ENCODE measurements around the gene ZNF681.
A peak's percentile ranks its signal among the peaks of the same experiment; 100 is the strongest.
"Not testable (repeated sequence)": the region's sequence is repeated elsewhere in the genome, so short reads cannot be mapped to it uniquely, and the experiment has no call there.

Gene ZNF681

DNA sequence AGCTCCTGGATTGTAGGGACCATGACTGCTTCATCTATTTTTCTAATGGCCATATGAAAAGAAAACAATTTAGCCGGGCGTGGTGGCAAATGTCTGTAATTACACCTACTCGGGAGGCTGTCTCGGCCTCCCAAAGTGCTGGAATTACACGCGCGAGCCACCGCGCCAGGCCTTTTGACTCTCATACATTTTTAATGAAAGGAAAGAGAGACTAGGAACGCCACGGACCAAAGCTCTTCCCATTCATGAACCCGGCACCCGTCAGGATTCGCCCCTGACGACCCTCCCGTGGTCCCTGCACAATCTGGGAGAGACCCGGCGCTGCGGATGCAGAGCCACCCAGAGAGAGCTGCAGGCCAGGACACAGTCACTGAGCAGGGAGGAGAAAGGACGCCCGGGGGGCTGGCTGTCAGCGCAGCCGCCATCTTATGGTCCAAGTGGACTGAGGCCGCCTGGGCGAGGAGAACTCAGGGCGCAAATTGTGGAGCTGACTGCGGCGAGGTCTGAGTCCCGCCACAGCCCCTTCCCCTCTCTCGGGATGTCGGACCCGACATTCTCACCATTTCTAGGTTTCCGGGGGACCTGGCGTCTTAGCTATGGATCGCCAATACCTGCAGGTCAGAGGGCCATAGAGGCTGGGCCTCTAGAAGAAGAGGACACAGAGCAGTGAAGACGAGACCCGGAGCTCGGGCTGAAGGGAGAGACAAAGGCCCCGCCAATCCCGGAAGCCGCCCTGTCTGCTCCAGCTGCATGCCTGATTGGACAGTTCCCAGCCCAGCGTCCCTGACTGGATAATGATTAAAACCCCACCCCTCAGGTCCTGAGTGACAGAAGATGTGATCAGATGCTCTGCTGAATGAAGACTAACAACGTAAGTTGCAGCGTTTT lies at the start of gene ZNF681:
Gene ZNF681, minus strand, starts transcription at position 705 of the 888 bp plus-strand sequence. Its CDS starts 142 bp downstream, at position 563.
- peak; percentile 77 to 80 for DNase-seq (ENCODE audit: low read depth in 2 of 2)

DNA sequence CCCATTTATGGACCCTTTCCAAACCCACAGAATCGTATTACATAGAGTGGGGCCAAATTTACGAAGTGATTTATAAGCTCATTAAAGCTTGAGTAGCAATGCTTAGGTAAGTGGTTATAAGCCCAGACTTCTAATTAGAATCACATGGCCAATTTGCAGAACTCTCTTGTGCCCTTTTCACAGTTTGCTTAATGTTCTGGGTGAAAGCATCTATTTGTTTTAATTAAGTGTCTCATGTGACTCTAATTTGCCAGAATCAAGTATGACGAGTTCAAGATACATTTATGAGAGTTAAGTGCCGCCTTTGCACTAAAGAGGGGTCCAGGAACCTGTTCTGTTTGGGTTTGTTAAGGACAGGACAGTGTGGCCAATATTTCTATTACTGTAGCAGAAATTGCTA lies 46.0 kb upstream of the ZNF681 start:
- DNase-seq (ENCODE audit: low read depth in 2 of 2), result no peak

DNA sequence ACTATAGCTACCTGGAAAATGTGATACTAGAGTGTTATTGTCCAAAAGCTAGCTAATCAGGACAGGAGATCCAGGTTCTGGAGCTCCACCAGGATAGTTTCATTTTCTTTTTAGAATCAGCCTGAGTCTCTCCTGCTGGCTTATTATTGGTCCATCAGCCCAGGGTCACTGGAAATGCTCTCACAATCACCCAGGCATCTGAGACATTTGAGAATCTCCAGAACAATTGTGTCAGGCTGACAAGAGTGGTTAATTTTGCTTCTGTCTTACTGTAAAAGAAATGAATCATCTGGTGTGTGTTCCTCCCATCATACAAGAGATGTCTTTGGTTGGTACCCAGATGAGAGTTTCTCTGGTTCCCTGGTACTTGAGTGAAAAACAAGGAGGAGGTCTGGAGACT lies 43.6 kb upstream of the ZNF681 start:
- no peak for DNase-seq (ENCODE audit: low read depth in 2 of 2)

DNA sequence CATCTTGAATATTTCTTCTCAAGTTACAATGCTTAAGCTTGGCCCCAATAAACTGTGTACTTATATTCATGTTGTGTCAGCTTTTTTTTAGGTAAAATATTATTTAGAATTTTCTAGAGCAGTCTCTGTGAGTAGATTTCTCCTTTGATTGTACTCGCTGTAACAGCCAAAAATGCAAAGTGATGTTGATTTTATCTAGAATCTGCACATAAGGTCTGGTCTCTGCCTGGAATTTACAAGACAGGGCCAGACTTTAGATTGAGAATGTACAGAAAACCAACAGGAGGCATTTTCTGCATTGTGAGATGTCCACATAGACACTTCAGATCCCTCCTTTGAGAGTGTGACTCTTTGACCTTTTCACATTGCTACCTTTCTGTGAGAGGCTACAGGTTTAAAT lies 43.1 kb upstream of the ZNF681 start:
- no peak for DNase-seq (ENCODE audit: low read depth in 2 of 2)

DNA sequence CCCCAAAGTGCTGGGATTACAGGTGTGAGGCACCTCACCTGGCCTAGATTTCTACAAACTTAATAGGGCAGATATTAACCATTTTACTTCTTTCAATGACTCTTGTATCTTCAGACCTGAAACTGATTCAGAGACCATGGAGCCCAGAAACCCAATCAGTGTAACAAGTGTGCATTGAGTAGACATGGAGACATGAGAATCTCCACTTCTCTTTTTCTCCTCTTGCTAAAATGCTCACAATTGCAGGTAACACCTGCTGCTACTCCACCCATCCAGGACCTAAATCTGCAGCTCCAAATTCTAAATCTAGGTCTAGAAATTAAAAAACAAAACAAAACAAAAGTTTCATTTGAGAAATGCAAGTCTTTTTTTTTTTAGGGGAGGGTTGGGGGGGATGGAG lies 42.2 kb upstream of the ZNF681 start:
- no peak for DNase-seq (ENCODE audit: low read depth in 2 of 2)

DNA sequence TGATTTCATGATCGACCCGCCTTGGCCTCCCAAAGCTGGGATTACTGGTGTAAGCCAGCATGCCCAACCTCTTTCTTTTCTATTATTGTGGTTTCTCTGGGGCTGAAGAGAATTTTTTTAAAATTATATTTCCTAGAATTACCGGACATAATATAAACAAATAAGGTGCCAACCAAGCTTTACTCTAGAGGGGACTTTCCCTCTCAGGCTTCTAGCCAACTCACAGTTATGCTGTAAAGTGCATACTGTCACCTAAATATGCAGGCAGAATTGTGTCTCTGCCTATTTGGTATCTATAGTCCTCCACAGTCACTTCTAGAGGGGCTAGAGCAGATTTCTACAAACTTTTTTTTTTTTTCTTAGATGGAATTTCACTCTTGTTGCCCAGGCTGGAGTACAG lies 41.6 kb upstream of the ZNF681 start:
- no peak for DNase-seq (ENCODE audit: low read depth in 2 of 2)

DNA sequence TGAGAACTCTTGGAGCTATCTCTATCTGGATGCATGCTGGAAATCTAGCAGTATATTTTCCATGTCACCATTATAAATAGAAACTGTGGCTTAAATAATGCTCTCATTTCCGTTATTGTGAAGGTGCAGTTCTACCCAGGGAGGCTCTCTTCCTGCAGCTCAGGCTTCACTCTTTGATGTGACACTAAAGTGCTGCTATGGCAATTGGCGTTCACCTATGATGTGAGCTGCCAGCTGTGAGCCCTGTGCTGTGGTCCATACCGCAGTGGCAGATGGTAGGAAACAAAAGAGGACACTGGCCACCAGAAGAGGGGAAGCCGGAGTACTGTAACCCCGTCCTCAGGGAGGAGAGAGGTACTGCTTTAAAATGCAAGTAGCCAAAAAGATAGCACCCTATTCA lies 40.6 kb upstream of the ZNF681 start:
- peak in 1 of 2 donors; percentile 4 for DNase-seq (ENCODE audit: low read depth in 2 of 2)

DNA sequence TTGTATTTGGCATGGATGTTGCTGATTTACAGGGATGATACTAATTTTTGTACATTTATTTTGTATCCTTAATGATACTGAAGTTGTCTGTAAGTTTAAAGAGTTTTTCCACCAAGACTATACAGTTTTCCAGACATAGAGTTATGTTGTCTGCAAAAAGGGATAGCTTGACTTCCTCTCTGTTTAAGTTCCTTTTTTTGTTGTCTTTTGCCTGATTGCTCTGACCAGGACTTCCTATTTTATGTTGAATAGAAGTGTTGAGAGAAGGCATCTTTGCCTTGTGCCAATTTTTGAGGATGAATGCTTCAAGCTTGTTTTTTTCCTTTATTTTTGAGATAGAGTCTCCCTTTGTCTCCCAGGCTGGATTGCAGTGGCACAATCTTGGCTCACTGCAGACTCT lies 36.8 kb upstream of the ZNF681 start:
- no peak for DNase-seq (ENCODE audit: low read depth in 2 of 2)

DNA sequence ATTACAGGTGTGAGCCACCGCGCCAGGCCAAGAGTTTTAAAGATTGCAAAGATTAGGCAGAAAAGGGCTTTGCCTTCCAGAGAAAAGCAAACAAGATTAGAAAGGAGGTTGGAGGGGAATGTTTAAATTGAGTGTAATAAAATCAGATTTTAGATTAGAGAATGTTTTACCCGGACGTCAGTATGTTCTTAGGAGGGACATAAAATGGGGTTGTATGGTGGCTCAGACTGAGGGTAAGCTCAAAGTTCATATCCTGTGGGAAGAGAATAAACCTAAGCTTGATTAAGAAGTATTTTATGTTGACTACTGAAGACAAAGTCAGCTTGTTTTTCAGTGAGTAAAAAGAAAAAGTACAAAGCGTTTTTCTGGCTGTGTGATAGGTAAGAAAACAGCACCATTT lies 34.1 kb upstream of the ZNF681 start:
- DNase-seq (ENCODE audit: low read depth in 2 of 2), result no peak

DNA sequence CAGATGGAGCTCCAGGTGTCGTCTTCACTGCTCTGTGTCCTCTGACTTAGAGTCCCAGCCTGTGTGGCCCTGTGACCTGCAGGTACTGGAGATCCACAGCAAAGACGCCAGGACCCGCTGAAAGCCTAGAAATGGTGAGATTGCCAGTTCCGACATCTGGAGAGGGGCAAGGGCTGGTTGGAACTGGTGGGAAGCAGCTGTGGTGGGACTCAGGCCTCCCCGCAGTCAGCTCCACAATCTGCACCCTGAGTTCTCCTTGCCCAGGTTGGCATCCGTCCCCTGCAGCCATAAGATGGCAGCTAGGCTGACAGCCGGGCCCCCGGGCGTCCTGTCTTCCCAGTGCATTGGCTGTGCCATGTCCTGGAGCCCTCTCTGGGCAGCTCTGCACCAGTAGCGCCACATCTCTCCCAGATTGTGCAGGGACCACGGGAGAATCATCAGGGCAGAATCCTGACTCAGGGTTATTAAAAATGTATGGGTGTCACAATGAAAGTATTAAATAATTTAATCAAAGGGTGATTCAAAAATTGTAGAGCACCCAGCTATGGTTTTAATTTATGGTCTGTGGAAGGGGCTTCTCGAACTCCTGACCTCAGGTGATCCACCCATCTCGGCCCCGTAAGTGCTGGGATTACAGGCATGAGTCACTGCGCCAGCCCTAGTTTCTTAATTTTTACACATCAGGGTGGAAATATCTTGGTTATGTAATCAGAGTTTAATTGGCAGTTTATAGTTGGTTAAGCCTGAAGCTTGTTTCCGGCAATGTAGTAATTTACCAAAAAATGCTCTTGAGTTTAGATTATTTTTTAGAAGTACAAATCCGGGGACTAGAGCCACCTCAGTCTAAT lies 32.2 kb upstream of the ZNF681 start:
- no peak for DNase-seq (ENCODE audit: low read depth in 2 of 2)

DNA sequence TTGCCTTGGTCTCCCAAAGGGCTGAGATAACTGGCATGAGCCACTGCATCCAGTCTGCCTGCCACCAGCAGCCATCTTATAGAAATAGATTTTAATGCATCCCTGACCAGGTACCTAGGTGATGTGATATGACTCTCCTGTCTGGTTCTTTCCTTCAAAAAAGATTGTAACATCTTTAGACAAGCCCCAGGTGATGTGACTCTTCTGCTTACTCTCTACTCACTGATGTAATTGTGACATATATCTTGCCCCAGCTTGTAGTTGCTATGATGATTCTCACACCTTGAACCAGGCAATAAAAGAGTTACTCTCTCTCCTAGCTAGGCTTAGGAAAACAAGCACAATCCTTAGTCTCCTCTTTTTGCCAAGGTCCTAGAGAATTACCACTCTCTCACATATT lies 30.6 kb upstream of the ZNF681 start:
- DNase-seq (ENCODE audit: low read depth in 2 of 2), result no peak

DNA sequence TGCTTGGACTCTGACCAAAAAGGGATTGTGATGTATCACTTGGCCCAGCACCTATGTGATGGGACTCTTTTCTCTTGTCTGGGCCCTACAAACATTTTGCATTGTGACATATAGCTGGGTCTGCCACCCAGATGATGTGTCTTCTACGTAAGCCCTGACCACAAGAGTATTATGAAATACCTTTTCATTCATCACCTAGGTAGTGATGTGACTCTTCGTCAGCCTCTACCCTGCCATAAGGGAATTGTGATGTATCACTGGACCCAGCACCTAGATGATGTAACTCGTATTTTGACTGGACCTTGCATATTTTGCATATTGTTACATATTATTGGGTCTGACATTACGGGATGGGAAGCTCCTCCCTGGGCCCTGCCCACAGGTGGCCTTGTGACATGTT lies 29.7 kb upstream of the ZNF681 start:
- DNase-seq (ENCODE audit: low read depth in 2 of 2), result no peak

DNA sequence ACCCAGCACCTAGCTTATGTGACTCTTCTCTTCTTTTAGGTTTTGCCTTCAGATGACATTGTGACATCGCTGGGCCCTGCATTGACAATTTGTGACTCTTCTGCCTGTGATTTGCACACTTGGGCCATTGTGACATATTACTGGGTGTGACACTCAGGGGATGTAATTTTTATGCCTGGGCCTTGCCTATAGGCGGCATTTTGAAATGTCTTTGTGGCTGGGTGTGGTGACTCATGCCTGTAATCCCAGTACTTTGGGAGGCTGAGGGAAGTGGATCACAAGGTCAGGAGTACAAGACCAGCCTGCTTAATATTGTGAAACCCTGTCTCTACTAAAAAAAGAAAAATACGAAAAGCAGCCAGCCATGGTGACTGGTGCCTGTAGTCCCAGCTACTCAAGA lies 28.4 kb upstream of the ZNF681 start:
- no peak for DNase-seq (ENCODE audit: low read depth in 2 of 2)

DNA sequence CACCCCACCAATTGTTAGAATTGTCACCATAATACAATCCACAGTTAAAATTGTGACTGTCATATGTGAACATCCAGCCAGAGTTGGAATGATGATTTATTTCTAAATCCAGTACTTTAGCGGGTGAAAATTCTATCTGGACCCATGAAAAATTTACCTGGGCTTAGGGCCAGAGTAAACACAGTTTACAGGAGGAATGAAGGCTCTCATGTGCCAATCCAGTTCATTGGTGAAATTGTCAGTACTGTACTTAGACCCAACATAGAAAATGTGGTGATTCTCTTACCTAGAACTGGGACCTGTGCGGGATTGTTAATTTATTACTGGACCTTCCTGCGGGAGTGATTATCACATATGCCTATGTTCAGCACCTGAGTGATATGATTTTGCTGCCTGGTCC lies 27.3 kb upstream of the ZNF681 start:
- DNase-seq (ENCODE audit: low read depth in 2 of 2), result no peak

DNA sequence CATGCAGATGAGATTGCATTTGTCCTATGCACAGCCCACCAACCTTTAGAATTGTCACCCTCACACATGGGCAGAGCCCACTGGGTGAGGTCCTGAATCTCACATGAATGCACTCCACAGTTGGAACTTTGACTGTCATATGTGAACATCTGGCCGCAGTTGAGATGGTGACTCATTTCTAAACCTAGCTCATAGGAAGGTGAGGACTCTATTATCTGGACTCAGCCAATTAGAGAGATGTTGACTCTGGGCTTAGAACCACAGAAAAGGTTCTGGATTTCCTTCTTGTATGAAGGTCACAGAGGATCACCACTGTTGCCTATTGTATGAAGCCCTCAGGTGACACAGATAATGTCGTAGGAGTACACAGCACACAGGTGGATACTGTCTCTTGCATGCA lies 25.6 kb upstream of the ZNF681 start:
- DNase-seq (ENCODE audit: low read depth in 2 of 2), result no peak

DNA sequence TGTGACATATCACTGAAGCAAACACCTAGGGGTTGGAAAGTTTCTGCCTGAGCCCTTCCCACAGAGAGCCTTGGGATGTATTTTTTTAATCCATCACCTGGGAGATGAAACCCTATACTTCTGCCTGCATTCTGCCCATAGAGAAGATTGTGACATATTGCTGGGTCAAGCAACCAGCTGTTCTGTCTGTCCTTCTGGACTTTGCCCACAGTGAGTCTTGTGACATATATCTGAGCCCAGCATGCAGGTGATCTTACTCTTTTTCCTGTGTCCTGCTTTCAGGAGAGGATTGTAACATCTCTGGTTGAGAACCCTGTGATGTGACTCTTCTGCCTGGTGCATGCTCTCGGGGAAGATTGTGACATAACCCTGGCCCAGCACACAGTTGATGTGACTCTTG lies 24.9 kb upstream of the ZNF681 start:
- no peak for DNase-seq (ENCODE audit: low read depth in 2 of 2)

DNA sequence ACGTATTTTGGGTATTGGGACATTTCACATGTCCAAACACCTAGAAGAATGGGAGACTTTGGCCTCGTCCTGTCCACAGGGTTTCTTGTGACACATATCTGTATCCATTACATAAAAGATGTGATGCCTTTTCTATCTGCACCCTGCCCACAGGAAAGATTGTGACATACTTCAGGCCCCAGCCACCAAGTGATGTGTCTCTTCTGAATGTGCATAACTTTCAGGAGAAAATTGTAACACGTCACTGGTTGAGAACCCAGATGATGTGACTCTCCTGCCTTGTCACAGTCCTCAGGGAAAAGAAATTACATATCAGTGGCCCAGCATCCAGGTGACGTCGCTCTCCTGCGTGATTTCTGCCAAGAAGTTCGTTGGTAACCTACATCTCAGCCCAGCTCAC lies 21.0 kb upstream of the ZNF681 start:
- DNase-seq (ENCODE audit: low read depth in 2 of 2), result no peak

DNA sequence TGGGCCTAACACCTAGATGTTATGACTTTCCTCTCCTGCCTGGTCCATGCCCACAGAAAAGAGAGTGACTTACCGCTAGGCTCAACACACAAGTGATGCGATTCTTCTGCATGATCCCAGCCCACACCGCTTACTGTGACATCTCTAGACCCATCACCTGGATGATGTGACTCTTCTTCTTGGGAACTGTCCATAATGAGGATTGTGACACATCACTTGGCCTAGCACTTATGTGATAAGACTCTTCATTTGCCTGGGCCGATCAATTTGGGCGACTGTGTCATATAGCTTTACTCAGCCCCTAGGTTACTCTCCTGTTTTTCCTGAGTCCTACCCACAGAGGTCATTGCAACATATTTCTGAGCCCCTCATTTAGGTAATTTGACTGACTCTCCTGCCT lies 19.9 kb upstream of the ZNF681 start:
- no peak for DNase-seq (ENCODE audit: low read depth in 2 of 2)

DNA sequence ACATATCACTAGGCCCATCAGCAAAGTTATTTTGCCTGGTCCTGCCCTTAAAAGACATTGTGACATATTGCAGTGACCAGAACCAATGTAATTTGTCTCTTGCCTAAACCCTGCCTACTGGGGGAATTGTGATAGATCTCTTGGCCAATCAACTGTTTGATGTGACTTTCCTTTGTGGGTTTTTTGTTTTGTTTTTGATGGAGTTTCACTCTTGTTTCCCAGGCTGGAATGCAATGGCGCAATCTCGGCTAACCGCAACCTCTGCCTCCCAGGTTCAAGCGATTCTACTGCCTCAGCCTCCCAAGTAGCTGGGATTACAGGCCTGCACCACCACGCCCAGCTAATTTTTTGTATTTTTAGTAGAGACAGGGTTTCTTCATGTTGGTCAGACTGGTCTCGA lies 19.3 kb upstream of the ZNF681 start:
- not testable (repeated sequence) for DNase-seq (ENCODE audit: low read depth in 2 of 2)

DNA sequence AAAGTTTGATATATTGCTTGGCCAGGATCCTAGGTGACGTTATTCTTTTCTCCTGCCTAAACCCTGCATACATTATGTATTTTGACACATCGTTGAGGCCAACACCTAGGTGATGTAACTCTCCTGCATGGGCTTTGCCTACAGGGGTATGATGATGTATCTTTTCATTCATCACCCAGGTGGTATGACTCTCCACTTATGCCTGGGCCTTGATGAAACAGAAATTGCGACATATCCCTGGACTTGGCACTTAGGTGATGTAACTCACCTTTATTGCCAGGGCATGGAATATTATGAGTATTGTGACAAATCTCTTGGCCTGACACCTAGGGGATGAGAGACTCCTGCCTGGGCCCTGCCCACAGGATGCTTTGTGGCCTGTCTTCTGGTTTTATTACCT lies 18.5 kb upstream of the ZNF681 start:
- DNase-seq (ENCODE audit: low read depth in 2 of 2), result no peak

DNA sequence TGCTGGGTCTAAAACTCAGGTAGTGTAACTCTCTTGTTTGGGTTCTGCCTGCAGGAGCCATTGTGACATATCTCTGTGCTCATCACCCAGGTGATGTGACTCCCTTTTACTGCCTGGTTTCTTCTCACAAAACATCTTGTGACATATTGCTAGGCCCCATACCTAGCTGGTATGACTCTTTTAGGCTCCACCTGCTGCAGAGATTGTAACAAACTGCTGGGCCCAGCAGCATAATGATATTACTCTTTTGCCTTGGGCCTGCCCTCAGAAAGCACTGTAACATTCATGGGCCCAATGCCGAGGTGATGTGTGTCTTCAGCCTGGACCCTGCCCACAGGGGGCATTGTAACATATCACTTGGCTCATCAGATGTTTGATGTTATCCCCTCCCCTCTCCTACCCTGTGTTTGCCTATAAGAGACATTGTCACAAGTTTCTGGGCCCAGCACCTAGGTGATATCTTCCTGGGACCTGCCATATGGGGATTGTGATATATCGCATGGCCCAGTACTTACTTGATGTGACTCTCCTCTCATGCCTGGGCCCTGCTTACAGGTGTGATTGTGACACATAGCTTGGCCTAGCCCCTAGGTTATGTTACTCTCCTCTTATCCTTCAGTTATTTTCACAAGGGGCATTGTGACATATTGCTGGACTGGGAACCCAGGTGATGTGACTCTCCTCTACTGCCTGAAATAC lies 18.0 kb upstream of the ZNF681 start:
- no peak for DNase-seq (ENCODE audit: low read depth in 2 of 2)

DNA sequence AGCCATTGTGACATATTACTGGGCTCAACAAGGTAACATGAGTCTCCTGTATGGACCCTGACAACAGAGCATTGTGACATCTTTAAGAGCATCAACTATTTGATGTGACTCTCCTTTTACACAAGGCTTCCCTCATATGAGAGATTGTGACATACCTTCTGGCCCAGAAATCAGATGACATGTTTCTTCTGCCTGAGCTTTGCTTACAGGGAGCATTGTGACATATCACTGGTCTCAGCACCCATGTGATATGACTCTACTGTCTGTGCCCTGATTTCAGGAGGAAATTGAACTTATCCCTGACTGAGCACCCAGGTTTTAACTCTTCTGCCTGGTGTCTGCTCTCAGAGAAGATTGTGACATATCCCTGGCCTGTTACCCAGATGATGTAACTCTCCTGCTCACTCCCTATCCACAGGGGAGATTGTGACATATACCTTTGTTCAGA lies 15.9 kb upstream of the ZNF681 start:
- DNase-seq (ENCODE audit: low read depth in 2 of 2), result no peak

All from stimulated activated CD8-positive, alpha-beta memory T cell treated with anti-CD3 and anti-CD28 coated beads, Interleukin-7, amount 100 ng/mL, for 4 hours (primary cell).